WTC11 (cell line): ENCODE results near the gene GLG1. TPM values are rescaled to one million over a fixed set of nuclear protein-coding genes. Genes with fewer than 3 reads are reported as not detected.

Experiments
- ATAC-seq: fragments of 200-7000 bp; cut with Tn5 transposase; 2 replicates; pipeline ENCODE4 v1.10.0; 2021; ENCODE audit warnings: mild to moderate bottlenecking, moderate library complexity
- CTCF ChIA-PET: fragments of 300-600 bp; sonication (Branson Sonifier 250); formaldehyde crosslinking; loops from one replicate; lab custom pipeline; 2021; ENCODE audit warnings: antibody characterized with exemption; lab: Charles Lee
- POLR2A ChIA-PET: fragments of 350-600 bp; sonication (Branson Sonifier 250); formaldehyde crosslinking; loops from one replicate; lab custom pipeline; 2021; ENCODE audit warnings: antibody characterized with exemption; lab: Charles Lee
- DNase-seq: peaks from one replicate; pipeline ENCODE4 v3.0.0; 2021; ENCODE audit warnings: low spot score
- H3K27ac Mint-ChIP-seq: 2 replicates; pipeline ENCODE4 v1.8.0; 2021; ENCODE audit warnings: mixed read lengths
- H3K27me3 Mint-ChIP-seq: 2 replicates; pipeline ENCODE4 v1.8.0; 2021; ENCODE audit warnings: low read depth, mild to moderate bottlenecking, moderate library complexity, mixed read lengths
- H3K36me3 Mint-ChIP-seq: 2 replicates; pipeline ENCODE4 v1.8.0; 2021; ENCODE audit warnings: mixed read lengths
- H3K4me1 Mint-ChIP-seq: 2 replicates; pipeline ENCODE4 v1.8.0; 2022; ENCODE audit warnings: mixed read lengths
- H3K4me3 Mint-ChIP-seq: 2 replicates; pipeline ENCODE4 v1.8.0; 2021; ENCODE audit warnings: mild to moderate bottlenecking, moderate library complexity, mixed read lengths
- H3K9me3 Mint-ChIP-seq: 2 replicates; pipeline ENCODE4 v1.8.0; 2021; ENCODE audit warnings: mixed read lengths
- CBFB ChIP-seq: sonication (generic); formaldehyde crosslinking; IDR thresholded peaks from 2 replicates; pipeline ENCODE4 v1.8.1; 2022; ENCODE audit warnings: mild to moderate bottlenecking, low read depth, missing genetic modification reagents
- CREB1 ChIP-seq: sonication (generic); formaldehyde crosslinking; IDR thresholded peaks from 2 replicates; pipeline ENCODE4 v1.8.0; 2023; ENCODE audit warnings: mild to moderate bottlenecking, missing genetic modification reagents
- CREM ChIP-seq: sonication (generic); formaldehyde crosslinking; IDR thresholded peaks from 2 replicates; pipeline ENCODE4 v1.8.1; 2022; ENCODE audit warnings: mild to moderate bottlenecking, missing genetic modification reagents, moderate library complexity
- GRHL2 ChIP-seq: fragments of 250-450 bp; sonication (Bioruptor Pico); IDR thresholded peaks from 2 replicates; pipeline ENCODE4 v1.8.0; 2022; ENCODE audit warnings: mild to moderate bottlenecking, moderate library complexity; ENCODE audit not compliant: insufficient replicate concordance, severe bottlenecking
- JAZF1 ChIP-seq: fragments of 250-450 bp; sonication (Bioruptor Pico); IDR thresholded peaks from 2 replicates; pipeline ENCODE4 v1.9.0; 2021; ENCODE audit warnings: moderate library complexity, mild to moderate bottlenecking, inconsistent platforms
- MXD4 ChIP-seq: fragments of 250-450 bp; sonication (Bioruptor Pico); IDR thresholded peaks from 2 replicates; pipeline ENCODE4 v1.8.0; 2021; ENCODE audit warnings: mild to moderate bottlenecking, moderate library complexity, borderline replicate concordance
- NR3C1 ChIP-seq: sonication (generic); formaldehyde crosslinking; conservative IDR thresholded peaks from 2 replicates; pipeline ENCODE4 v1.8.1; 2023; ENCODE audit warnings: low read depth, mild to moderate bottlenecking, missing genetic modification reagents
- PRDM15 ChIP-seq: sonication (generic); formaldehyde crosslinking; IDR thresholded peaks from 2 replicates; pipeline ENCODE4 v1.8.0; 2022; ENCODE audit warnings: missing genetic modification reagents
- SMAD3 ChIP-seq: sonication (generic); formaldehyde crosslinking; IDR thresholded peaks from 2 replicates; pipeline ENCODE4 v1.8.0; 2022; ENCODE audit warnings: missing genetic modification reagents, mild to moderate bottlenecking, borderline replicate concordance
- TEAD4 ChIP-seq: sonication (generic); formaldehyde crosslinking; IDR thresholded peaks from 2 replicates; pipeline ENCODE4 v1.8.0; 2022; ENCODE audit warnings: mild to moderate bottlenecking, missing genetic modification reagents
- ZNF423 ChIP-seq: fragments of 250-450 bp; sonication (Bioruptor Pico); IDR thresholded peaks from 2 replicates; pipeline ENCODE4 v2.1.2; 2022; ENCODE audit warnings: mild to moderate bottlenecking, moderate library complexity
- total RNA-seq: library from RNA; stranded (reverse); gene quantifications from 3 replicates; pipeline ENCODE4 v1.2.3, GENCODE V29; 2021
- TF ChIP-seq, protein P1 (sequence below): sonication (generic); formaldehyde crosslinking; IDR thresholded peaks from 2 replicates; pipeline ENCODE4 v1.8.0; 2023; ENCODE audit warnings: missing genetic modification reagents, mild to moderate bottlenecking, borderline replicate concordance
- TF ChIP-seq, protein P2 (sequence below): sonication (generic); formaldehyde crosslinking; IDR thresholded peaks from 2 replicates; pipeline ENCODE4 v1.8.1; 2023; ENCODE audit warnings: mild to moderate bottlenecking, missing genetic modification reagents, moderate library complexity
- TF ChIP-seq, protein P3 (sequence below): sonication (generic); formaldehyde crosslinking; IDR thresholded peaks from 2 replicates; pipeline ENCODE4 v1.8.0; 2022; ENCODE audit warnings: mild to moderate bottlenecking, missing genetic modification reagents
- TF ChIP-seq, protein P4 (sequence below): sonication (generic); formaldehyde crosslinking; IDR thresholded peaks from 2 replicates; pipeline ENCODE4 v1.8.0; 2022; ENCODE audit warnings: mild to moderate bottlenecking, missing genetic modification reagents
- TF ChIP-seq, protein P5 (sequence below): sonication (generic); formaldehyde crosslinking; IDR thresholded peaks from 2 replicates; pipeline ENCODE4 v1.8.1; 2022; ENCODE audit warnings: low read depth, missing genetic modification reagents, borderline replicate concordance

GLG1 gene
- total RNA-seq, 1 experiment from 2014 or later, result 156 TPM

GRCh38 chr16:74575807-74576643, 30.9 kb downstream of the GLG1 start:
- H3K27ac Mint-ChIP-seq, result peak overlapping the region; percentile 59
- no peaks in the 10 kb centered on the region for H3K9me3 Mint-ChIP-seq
- ChIA-PET POLR2A (no interaction called here), CTCF (no interaction called here)
- no peak for TF ChIP-seq CREM (CRISPR knock-in tag)
- no peak for TF ChIP-seq GRHL2 (CRISPR knock-in tag)
- TF ChIP-seq NR3C1 (CRISPR knock-in tag), result no peak
- TF ChIP-seq PRDM15 (CRISPR knock-in tag), result no peak
- TF ChIP-seq CREB1, result no peak
- TF ChIP-seq SMAD3 (CRISPR knock-in tag), result no peak
- TF ChIP-seq TEAD4, result no peak
- TF ChIP-seq, protein P1, sequence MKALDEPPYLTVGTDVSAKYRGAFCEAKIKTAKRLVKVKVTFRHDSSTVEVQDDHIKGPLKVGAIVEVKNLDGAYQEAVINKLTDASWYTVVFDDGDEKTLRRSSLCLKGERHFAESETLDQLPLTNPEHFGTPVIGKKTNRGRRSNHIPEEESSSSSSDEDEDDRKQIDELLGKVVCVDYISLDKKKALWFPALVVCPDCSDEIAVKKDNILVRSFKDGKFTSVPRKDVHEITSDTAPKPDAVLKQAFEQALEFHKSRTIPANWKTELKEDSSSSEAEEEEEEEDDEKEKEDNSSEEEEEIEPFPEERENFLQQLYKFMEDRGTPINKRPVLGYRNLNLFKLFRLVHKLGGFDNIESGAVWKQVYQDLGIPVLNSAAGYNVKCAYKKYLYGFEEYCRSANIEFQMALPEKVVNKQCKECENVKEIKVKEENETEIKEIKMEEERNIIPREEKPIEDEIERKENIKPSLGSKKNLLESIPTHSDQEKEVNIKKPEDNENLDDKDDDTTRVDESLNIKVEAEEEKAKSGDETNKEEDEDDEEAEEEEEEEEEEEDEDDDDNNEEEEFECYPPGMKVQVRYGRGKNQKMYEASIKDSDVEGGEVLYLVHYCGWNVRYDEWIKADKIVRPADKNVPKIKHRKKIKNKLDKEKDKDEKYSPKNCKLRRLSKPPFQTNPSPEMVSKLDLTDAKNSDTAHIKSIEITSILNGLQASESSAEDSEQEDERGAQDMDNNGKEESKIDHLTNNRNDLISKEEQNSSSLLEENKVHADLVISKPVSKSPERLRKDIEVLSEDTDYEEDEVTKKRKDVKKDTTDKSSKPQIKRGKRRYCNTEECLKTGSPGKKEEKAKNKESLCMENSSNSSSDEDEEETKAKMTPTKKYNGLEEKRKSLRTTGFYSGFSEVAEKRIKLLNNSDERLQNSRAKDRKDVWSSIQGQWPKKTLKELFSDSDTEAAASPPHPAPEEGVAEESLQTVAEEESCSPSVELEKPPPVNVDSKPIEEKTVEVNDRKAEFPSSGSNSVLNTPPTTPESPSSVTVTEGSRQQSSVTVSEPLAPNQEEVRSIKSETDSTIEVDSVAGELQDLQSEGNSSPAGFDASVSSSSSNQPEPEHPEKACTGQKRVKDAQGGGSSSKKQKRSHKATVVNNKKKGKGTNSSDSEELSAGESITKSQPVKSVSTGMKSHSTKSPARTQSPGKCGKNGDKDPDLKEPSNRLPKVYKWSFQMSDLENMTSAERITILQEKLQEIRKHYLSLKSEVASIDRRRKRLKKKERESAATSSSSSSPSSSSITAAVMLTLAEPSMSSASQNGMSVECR (CRISPR knock-in tag), result no peak
- TF ChIP-seq, protein P2, sequence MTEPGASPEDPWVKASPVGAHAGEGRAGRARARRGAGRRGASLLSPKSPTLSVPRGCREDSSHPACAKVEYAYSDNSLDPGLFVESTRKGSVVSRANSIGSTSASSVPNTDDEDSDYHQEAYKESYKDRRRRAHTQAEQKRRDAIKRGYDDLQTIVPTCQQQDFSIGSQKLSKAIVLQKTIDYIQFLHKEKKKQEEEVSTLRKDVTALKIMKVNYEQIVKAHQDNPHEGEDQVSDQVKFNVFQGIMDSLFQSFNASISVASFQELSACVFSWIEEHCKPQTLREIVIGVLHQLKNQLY, result no peak
- H3K27me3 Mint-ChIP-seq, result no peaks in the 10 kb centered on the region
- no peak for ATAC-seq
- H3K36me3 Mint-ChIP-seq, result no peaks in the 10 kb centered on the region
- H3K4me1 Mint-ChIP-seq, result peaks cover 22% of the 10 kb centered on the region
- no peak overlapping the region for H3K4me3 Mint-ChIP-seq
- no peak for DNase-seq

GRCh38 chr16:74575175-74575806, 31.6 kb downstream of the GLG1 start:
- Mint-ChIP-seq H3K4me1 (peaks cover 24% of the 10 kb centered on the region), H3K36me3 (no peaks in the 10 kb centered on the region), H3K9me3 (no peaks in the 10 kb centered on the region), H3K27me3 (no peaks in the 10 kb centered on the region), H3K4me3 (no peak overlapping the region), H3K27ac (peak overlapping the region; percentile 59)
- DNase-seq (no peak), ATAC-seq (no peak)
- ChIA-PET POLR2A (no interaction called here), CTCF (interaction anchor here (0.6 kb wide), 1 partner anchor 18 kb away, joined by 3 read pairs; no protein-coding TSS in a partner anchor)
- TF ChIP-seq JAZF1 (CRISPR knock-in tag), result no peak
- no peak for TF ChIP-seq CBFB (CRISPR knock-in tag)
- TF ChIP-seq, protein P2, result no peak
- TF ChIP-seq, protein P3, sequence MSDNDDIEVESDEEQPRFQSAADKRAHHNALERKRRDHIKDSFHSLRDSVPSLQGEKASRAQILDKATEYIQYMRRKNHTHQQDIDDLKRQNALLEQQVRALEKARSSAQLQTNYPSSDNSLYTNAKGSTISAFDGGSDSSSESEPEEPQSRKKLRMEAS, result no peak
- TF ChIP-seq, protein P4, sequence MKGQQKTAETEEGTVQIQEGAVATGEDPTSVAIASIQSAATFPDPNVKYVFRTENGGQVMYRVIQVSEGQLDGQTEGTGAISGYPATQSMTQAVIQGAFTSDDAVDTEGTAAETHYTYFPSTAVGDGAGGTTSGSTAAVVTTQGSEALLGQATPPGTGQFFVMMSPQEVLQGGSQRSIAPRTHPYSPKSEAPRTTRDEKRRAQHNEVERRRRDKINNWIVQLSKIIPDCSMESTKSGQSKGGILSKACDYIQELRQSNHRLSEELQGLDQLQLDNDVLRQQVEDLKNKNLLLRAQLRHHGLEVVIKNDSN (CRISPR knock-in tag), result no peak
- TF ChIP-seq TEAD4, result no peak
- TF ChIP-seq, protein P5, sequence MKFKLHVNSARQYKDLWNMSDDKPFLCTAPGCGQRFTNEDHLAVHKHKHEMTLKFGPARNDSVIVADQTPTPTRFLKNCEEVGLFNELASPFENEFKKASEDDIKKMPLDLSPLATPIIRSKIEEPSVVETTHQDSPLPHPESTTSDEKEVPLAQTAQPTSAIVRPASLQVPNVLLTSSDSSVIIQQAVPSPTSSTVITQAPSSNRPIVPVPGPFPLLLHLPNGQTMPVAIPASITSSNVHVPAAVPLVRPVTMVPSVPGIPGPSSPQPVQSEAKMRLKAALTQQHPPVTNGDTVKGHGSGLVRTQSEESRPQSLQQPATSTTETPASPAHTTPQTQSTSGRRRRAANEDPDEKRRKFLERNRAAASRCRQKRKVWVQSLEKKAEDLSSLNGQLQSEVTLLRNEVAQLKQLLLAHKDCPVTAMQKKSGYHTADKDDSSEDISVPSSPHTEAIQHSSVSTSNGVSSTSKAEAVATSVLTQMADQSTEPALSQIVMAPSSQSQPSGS, result no peak
- TF ChIP-seq MXD4, result no peak
- no peak for TF ChIP-seq ZNF423
- no peak for TF ChIP-seq PRDM15 (CRISPR knock-in tag)
